NOMO-1 (cell line): ENCODE data around the gene SFN.
"Not testable (repeated sequence)": the region's sequence is repeated elsewhere in the genome, so short reads cannot be mapped to it uniquely, and the experiment has no call there.

Experiments
- DNase-seq, 2 experiments: peaks; one replicate each; lab custom pipeline; 2025; ENCODE audit not compliant: unreplicated experiment in 2 of 2; lab: John Stamatoyannopoulos, UW

The SFN gene

GRCh38 chr1:26838474-26839338, 24.2 kb upstream of the SFN start:
- no peak for DNase-seq

GRCh38 chr1:26839339-26839722, 23.6 kb upstream of the SFN start:
- DNase-seq = no peak

- DNase-seq = no peak
These were observed 23.2 kb upstream of the SFN start for GRCh38 chr1:26839779-26840178.

GRCh38 chr1:26844424-26845196, 18.3 kb upstream of the SFN start:
- no peak for DNase-seq

GRCh38 chr1:26847826-26848225, 15.1 kb upstream of the SFN start:
- DNase-seq = not testable (repeated sequence)

GRCh38 chr1:26848499-26848898, 14.4 kb upstream of the SFN start:
- no peak for DNase-seq

- DNase-seq = no peak
These were observed 13.8 kb upstream of the SFN start for GRCh38 chr1:26848941-26849774.

- no peak for DNase-seq
These were observed 11.8 kb upstream of the SFN start for GRCh38 chr1:26851106-26851684.

- no peak for DNase-seq
These were observed 10.2 kb upstream of the SFN start for GRCh38 chr1:26852701-26853100.

GRCh38 chr1:26853156-26853555, 9.8 kb upstream of the SFN start:
- peak in 1 of 2 experiments; percentile 52 for DNase-seq

- DNase-seq = no peak
These were observed 9.3 kb upstream of the SFN start for GRCh38 chr1:26853600-26853999.

- no peak for DNase-seq
These were observed 8.0 kb upstream of the SFN start for GRCh38 chr1:26854906-26855305.

GRCh38 chr1:26855636-26856035, 7.3 kb upstream of the SFN start:
- no peak for DNase-seq

- no peak for DNase-seq
These were observed 6.8 kb upstream of the SFN start for GRCh38 chr1:26856181-26856580.

- DNase-seq = no peak
These were observed 6.1 kb upstream of the SFN start for GRCh38 chr1:26856604-26857469.

- DNase-seq = no peak
These were observed 5.4 kb upstream of the SFN start for GRCh38 chr1:26857473-26858060.

- DNase-seq = no peak
These were observed 4.8 kb upstream of the SFN start for GRCh38 chr1:26858160-26858559.

- no peak for DNase-seq
These were observed 3.9 kb upstream of the SFN start for GRCh38 chr1:26858891-26859640.

GRCh38 chr1:26861286-26861701, 1.7 kb upstream of the SFN start:
- no peak for DNase-seq
